Suppressor macrophage (primary cell): ENCODE data around the gene CLCN2.

Source experiments
- DNase-seq, 4 experiments: peaks; one replicate each; pipeline ENCODE4 v3.0.0-alpha.2; 2020 to 2022

The CLCN2 gene

DNA sequence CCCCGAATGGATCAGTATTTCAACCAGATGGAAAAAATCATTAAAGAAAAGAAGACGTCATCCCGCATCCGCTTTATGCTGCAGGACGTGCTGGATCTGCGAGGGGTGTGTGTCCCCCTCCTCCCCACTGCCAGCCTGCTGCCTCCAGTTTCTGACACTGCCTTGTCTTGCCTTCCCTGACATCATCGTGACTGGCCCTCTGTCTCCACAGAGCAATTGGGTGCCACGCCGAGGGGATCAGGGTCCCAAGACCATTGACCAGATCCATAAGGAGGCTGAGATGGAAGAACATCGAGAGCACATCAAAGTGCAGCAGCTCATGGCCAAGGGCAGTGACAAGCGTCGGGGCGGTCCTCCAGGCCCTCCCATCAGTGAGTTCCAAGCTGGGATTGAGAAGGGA lies 36.1 kb downstream of the CLCN2 start:
- no peak for DNase-seq

GRCh38 chr3:184323696-184324095 lies 37.7 kb downstream of the CLCN2 start:
- DNase-seq, result no peak

DNA sequence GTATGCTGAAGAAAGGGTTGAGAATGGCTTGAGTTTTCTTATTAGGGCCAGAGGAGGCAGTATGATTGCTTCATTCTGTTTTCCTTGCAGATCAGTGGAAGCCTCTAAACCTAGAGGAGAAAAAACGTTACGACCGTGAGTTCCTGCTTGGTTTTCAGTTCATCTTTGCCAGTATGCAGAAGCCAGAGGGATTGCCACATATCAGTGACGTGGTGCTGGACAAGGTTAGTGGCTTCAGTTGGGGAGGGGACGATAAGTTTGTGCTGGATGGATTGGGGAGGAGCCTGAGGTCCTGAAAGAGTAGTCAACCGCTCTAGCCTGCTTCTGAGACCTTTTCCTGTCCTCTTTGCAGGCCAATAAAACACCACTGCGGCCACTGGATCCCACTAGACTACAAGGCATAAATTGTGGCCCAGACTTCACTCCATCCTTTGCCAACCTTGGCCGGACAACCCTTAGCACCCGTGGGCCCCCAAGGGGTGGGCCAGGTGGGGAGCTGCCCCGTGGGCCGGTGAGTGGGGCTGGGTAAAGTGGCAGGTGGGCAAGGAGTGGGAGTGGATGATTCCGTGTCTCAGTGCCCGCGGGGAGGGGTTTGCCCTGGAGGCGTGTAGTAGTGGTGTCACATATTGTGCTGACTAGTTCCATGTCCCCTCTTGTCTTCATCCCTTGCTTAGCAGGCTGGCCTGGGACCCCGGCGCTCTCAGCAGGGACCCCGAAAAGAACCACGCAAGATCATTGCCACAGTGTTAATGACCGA lies 38.5 kb downstream of the CLCN2 start:
- DNase-seq, result peak; percentile 74 to 84 (median 80)

DNA sequence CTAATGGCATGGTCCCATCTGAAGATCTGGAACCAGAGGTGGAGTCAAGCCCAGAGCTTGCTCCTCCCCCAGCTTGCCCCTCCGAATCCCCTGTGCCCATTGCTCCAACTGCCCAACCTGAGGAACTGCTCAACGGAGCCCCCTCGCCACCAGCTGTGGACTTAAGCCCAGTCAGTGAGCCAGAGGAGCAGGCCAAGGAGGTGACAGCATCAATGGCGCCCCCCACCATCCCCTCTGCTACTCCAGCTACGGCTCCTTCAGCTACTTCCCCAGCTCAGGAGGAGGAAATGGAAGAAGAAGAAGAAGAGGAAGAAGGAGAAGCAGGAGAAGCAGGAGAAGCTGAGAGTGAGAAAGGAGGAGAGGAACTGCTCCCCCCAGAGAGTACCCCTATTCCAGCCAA lies 39.7 kb downstream of the CLCN2 start:
- no peak for DNase-seq

DNA sequence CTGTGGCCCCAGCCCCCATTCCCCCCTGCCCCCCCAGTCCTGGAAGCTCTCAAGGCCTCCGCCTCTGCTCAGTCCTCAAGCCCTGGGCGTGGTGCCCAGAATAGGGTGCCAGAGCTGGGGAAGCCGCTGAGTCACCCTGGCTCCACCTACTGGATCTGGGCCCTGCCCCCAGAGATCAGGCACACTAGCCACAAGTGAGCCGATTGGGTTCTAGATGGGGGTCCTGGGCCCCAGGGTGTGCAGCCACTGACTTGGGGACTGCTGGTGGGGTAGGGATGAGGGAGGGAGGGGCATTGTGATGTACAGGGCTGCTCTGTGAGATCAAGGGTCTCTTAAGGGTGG lies 41.3 kb downstream of the CLCN2 start:
- peak; percentile 88 to 94 (median 92) for DNase-seq

DNA sequence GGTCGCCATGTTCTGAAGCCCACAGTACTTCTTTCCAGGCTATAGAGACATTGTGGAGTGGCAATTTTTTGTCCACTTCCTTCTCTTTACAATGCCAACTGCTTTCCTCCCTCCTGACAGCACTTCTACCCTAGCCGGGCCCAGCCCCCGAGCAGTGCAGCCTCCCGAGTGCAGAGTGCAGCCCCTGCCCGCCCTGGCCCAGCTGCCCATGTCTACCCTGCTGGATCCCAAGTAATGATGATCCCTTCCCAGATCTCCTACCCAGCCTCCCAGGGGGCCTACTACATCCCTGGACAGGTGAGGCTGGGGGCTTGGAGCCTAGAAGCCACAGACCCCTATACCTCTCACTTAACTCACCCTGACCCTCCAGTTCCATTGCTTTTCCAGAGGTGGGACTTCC lies 44.2 kb downstream of the CLCN2 start:
- DNase-seq, result no peak

- no peak for DNase-seq
These were observed 44.6 kb downstream of the CLCN2 start for GRCh38 chr3:184316792-184317191.

GRCh38 chr3:184315871-184316661 lies 45.3 kb downstream of the CLCN2 start:
- no peak for DNase-seq

- peak; percentile 13 to 52 (median 44) for DNase-seq
These were observed 45.9 kb downstream of the CLCN2 start for GRCh38 chr3:184315543-184315867.

DNA sequence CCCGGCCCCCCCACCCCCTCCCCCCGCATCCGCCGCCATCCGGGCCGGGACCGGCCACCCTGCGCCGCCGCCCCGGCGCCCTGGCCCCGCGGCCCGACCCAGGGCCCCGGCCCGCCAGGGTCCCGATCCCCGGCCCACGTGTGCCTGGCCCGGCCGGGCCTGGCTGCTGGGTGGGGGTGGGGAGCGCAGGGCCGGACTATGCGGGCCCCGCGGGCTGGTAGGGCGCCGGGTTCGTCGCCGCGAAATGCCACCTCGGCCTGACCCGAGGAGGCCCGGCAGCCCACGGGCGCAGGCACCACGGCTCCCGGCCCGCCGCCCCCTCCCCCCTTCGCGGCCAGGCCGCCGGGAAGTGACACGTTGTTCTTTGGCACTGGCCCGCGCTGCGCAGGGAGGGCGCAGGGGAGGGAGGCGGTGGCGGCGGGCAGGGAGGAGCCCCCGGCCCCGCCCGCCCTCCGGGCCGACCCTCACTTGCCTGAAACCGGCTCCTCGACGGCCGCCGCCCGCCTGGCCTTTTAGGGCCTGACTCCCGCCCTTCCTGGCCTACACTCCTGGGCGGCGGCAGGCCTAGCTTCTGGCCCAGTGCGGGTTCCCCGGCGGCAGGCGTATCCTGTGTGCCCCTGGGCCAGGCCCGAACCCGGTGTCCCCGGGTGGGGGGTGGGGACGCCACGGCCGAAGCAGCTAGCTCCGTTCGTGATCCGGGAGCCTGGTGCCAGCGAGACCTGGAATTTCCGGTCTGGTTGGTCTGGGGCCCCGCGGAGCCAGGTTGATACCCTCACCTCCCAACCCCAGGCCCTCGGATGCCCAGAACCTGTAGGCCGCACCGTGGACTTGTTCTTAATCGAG lies 46.5 kb downstream of the CLCN2 start:
- DNase-seq, result peak; percentile 72 to 91 (median 83)

- peak; percentile 96 to 99 (median 98) for DNase-seq
These were observed 47.1 kb downstream of the CLCN2 start, which contains the start of gene EIF4G1 for GRCh38 chr3:184314363-184314699. EIF4G1 (plus strand) TSS chr3:184314606; CDS start chr3:184315797, 1,191 bp downstream.

DNA sequence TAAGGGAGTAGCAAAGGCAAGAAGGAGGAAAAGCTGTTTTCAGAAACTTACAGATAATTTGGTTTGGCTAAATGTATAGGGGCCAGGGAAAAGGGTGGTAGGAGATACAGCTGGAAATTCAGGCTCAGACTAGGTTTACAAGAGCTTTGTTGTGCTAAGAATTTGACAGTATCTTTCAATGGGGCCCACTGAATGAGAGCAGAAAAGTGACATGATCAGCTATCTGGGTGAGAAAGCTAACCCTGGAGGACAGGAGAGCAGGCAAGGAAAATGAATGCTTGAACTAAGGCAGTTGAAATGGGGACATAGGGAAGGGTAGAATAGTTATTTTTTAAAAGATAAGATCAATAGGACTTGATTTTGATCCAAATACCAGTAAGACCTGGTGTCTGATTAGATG lies 49.8 kb downstream of the CLCN2 start:
- DNase-seq, result no peak

DNA sequence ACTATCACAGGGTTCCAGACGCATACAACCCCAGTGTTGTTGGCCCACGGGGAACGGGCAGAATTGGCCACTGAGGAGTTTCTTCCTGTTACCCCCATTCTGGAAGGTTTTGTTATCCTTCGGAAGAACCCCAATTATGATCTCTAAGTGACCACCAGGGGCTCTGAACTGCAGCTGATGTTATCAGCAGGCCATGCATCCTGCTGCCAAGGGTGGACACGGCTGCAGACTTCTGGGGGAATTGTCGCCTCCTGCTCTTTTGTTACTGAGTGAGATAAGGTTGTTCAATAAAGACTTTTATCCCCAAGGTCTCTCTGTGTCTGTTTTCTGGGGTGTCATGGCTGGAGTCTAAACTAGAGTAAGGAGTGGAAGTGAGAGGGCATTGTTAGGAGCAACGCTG lies 52.7 kb downstream of the CLCN2 start:
- no peak for DNase-seq

- no peak for DNase-seq
These were observed 53.5 kb downstream of the CLCN2 start for GRCh38 chr3:184307915-184308314.

DNA sequence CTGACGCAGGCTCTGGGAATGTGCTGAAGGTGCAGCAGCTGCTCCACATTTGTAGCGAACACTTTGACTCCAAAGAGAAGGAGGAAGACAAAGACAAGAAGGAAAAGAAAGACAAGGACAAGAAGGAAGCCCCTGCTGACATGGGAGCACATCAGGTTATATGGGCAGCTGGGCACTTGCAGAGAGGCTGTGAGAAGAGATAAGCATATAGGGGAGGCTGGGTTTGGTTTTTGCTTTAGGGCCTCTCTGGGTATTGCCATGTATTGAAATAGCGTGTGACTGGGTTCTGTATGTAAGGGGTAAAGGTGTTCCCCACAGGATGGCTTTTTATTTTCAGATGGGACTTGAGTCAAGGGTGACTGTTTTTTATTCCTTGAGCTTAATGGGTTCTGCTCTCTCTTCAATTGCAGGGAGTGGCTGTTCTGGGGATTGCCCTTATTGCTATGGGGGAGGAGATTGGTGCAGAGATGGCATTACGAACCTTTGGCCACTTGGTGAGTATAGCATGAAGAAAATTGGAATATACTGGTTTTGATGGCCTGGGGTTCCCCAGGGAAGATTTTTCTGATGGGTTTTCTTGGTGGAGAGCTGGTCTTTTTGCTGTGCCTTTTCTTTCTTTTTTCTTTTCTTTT lies 54.9 kb downstream of the CLCN2 start:
- no peak for DNase-seq

DNA sequence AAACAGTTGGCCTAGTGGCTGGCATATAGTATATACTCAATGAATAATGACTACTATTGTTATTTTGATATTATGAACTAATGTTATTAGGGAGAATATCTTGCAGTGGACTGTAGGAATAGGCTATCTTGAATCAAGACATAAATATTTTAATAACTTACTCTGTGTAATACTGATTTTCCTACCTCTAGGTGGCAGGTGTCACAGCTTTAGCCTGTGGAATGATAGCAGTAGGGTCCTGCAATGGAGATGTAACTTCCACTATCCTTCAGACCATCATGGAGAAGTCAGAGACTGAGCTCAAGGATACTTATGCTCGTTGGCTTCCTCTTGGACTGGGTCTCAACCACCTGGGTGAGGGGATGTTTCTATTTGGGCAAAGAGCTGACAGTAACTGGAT lies 55.8 kb downstream of the CLCN2 start:
- DNase-seq, result peak in 2 of 4 experiments; percentile 19 to 28

DNA sequence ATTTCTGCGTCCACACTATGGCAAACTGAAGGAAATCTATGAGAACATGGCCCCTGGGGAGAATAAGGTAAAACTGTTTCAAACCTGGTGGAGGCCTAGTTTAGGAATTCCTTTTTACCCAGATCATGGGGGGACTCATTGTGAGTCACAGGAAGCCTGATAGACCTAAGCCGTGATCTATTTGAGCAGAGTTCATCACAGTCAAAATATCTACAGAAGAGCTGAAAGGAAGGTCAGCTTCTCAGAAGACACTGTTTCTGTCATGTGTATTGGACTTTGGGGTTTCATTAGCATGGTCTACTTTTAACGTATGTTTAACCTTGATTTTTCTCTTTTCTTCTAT lies 61.1 kb downstream of the CLCN2 start:
- no peak for DNase-seq

DNA sequence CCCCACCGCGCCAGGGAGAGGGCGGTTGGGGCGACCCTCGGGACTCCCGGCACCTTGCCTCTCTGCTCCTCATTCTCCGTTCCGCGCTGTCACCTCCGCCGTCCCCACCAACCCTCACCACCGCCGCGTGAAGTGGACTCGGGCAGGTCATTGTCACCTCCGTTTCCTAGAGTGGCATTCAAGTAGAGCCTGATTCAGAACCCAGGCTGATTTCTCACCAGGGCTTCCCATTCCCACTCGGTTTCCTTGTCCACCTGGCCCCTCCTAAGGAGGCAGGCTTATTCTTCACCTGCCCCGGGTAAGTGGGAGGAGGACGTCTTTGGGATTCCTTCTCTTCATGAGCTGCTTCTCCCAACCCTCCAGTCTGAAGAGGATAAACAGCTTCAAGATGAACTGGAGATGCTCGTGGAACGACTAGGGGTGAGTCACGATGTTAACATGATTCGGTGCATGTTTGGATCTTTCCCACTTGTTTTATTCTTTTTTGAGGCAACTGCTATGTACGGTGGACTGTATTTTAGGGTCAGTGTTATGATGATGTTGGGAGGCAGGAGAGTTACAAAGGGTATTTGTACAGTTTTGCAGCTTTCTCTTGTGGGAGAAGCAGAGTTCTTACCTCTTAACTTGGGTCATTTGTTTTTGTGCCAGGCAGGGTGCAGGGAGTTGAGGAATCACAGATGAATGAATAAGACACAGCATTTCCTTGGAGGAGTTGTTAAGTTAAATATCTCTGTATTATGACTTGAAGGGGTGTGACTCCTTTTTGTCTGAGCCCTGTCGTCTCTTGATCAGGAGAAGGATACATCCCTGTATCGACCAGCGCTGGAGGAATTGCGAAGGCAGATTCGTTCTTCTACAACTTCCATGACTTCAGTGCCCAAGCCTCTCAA lies 61.7 kb downstream of the CLCN2 start:
- DNase-seq, result peak in 2 of 4 experiments; percentile 11 to 13

DNA sequence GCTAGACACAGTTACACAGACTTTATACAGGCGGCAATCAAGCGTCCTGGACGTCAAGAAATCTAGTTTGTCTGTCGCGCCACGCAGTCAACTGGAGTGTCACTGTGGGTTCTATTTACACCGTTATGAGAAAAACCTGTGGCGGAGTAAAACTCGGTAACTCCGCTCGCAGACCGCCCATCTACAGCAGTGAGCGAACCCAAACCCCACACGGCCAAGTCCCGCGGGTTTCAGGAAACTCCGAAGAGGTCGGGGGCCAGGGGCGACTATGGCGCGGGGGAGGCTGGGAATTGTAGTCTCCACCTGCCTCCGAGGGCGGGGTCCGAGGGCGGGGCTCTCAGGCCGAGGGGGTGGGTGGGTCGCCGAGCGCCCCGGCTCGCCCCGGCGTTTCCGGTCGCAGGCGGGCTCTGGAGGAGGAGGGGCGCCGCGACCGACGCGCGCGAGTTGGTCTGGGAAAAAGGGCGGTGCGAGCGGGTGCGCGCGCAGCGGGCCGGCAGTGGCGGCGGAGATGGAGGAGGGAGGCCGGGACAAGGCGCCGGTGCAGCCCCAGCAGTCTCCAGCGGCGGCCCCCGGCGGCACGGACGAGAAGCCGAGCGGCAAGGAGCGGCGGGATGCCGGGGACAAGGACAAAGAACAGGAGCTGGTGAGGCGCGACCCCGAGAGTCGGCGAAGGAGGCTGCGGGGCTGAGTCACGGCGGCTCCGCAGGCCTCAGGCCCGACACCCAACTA lies 62.5 kb downstream of the CLCN2 start, which contains the start of gene PSMD2:
TSS of gene PSMD2 (plus strand) at position 483 of the 729 bp plus-strand sequence. CDS start at position 509, 26 bp downstream.
- DNase-seq, result peak; percentile 97 to 99 (median 98)

DNA sequence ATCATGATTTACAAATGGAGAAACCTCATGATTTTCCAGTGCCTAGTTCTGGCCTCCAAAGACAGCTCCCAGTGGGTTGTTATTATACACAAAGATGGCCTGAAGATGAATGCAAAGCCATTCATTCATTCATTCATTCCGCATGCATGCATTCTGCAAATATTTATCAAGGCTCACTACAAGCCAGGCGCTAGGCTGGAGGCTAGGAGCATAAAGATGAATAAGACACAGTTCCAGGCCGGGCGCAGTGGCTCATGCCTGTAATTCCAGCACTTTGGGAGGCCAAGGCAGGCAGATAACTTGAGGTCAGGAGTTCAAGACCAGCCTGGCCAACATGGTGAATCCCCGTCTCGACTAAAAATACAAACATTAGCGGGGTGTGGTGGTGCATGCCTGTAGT lies 64.8 kb downstream of the CLCN2 start:
- no peak for DNase-seq
